ENCODE results near the gene PAM. TPM values are rescaled to one million over a fixed set of nuclear protein-coding genes. Genes with fewer than 3 reads are reported as not detected.

Gene PAM
- total RNA-seq, 1 experiment from 2014 or later: 142 TPM

GRCh38 chr5:102860035-102860434 is 104.9 kb downstream of the PAM start:
- Mint-ChIP-seq H3K9me3 (ENCODE audit: low read depth, unreplicated experiment) (peaks cover 2% of the 10 kb centered on the region), H3K27ac (ENCODE audit: unreplicated experiment) (no peak overlapping the region), H3K36me3 (ENCODE audit: insufficient read depth, unreplicated experiment) (peaks cover under 1% of the 10 kb centered on the region), H3K27me3 (ENCODE audit: unreplicated experiment) (no peaks in the 10 kb centered on the region), H3K4me1 (ENCODE audit: low read depth, unreplicated experiment) (peaks cover 2% of the 10 kb centered on the region), H3K4me3 (ENCODE audit: low read depth, unreplicated experiment) (no peak overlapping the region)
- intact Hi-C loops (cut with micrococcal nuclease; ENCODE audit: unreplicated experiment): loop anchor here (10.0 kb wide), 1 partner anchor 355 kb away; no protein-coding TSS in a partner anchor
- CTCF ChIA-PET: no interaction called here
- no peak for TF ChIP-seq CTCF (IDR thresholded peaks at IDR 0.05; ENCODE audit: unreplicated experiment)
- DNase-seq: no peak
- no TSS peak for BruUV-seq (replicated peaks)

DNA sequence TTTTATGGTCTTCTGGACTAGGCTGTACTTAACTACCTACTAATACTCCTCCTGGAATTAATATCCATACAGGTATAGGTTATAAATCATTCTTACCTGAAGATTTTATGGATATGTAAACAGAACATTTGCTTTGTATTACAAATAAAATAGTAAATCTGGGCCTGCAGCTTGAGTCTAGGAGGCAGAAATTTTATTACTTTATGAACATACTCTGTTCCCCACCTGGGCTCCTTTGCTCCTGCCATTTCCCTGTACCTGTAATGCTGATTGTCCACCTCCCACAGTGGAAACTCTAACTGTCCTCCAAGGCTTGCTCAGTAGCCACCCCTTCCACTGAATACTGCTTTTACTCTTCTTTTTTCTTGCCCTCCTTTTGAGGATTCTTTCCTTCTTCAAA is 108.0 kb downstream of the PAM start:
- no TSS peak for BruUV-seq (replicated peaks)
- Mint-ChIP-seq H3K36me3 (ENCODE audit: insufficient read depth, unreplicated experiment) (peaks cover 15% of the 10 kb centered on the region), H3K27ac (ENCODE audit: unreplicated experiment) (no peak overlapping the region), H3K9me3 (ENCODE audit: low read depth, unreplicated experiment) (no peaks in the 10 kb centered on the region), H3K27me3 (ENCODE audit: unreplicated experiment) (no peaks in the 10 kb centered on the region), H3K4me1 (ENCODE audit: low read depth, unreplicated experiment) (peaks cover 9% of the 10 kb centered on the region), H3K4me3 (ENCODE audit: low read depth, unreplicated experiment) (no peak overlapping the region)
- DNase-seq: no peak
- TF ChIP-seq CTCF (IDR thresholded peaks at IDR 0.05; ENCODE audit: unreplicated experiment): no peak
- CTCF ChIA-PET: interaction anchor here (0.6 kb wide), 1 partner anchor 1061 kb away, joined by 3 read pairs; no protein-coding TSS in a partner anchor
- intact Hi-C loops (cut with micrococcal nuclease; ENCODE audit: unreplicated experiment): loop anchor here (10.0 kb wide), 1 partner anchor 352 kb away; no protein-coding TSS in a partner anchor

GRCh38 chr5:102863764-102864560 is 108.9 kb downstream of the PAM start:
- Mint-ChIP-seq H3K27me3 (ENCODE audit: unreplicated experiment) (no peaks in the 10 kb centered on the region), H3K4me3 (ENCODE audit: low read depth, unreplicated experiment) (no peak overlapping the region), H3K9me3 (ENCODE audit: low read depth, unreplicated experiment) (no peaks in the 10 kb centered on the region), H3K36me3 (ENCODE audit: insufficient read depth, unreplicated experiment) (peaks cover 15% of the 10 kb centered on the region), H3K4me1 (ENCODE audit: low read depth, unreplicated experiment) (peaks cover 9% of the 10 kb centered on the region), H3K27ac (ENCODE audit: unreplicated experiment) (no peak overlapping the region)
- CTCF ChIA-PET: interaction anchor here (0.6 to 0.7 kb wide), 2 partner anchors 8 to 118 kb away, joined by 3 read pairs; no protein-coding TSS in a partner anchor
- no peak for DNase-seq
- intact Hi-C loops (cut with micrococcal nuclease; ENCODE audit: unreplicated experiment): loop anchor here (10.0 kb wide), 1 partner anchor 351 kb away; no protein-coding TSS in a partner anchor
- TF ChIP-seq CTCF (IDR thresholded peaks at IDR 0.05; ENCODE audit: unreplicated experiment): no peak
- BruUV-seq (replicated peaks): no TSS peak

- peak overlapping the region; percentile 69 for H3K4me3 Mint-ChIP-seq (ENCODE audit: low read depth, unreplicated experiment)
- CTCF ChIA-PET: interaction anchor here (1.5 kb wide), 1 partner anchor 184 kb away, joined by 6 read pairs; no protein-coding TSS in a partner anchor
- peaks cover 15% of the 10 kb centered on the region for H3K36me3 Mint-ChIP-seq (ENCODE audit: insufficient read depth, unreplicated experiment)
- intact Hi-C loops (cut with micrococcal nuclease; ENCODE audit: unreplicated experiment): loop anchor here (5.0 to 10.0 kb wide), 2 partner anchors 52 to 350 kb away; no protein-coding TSS in a partner anchor
- no peak for TF ChIP-seq CTCF (IDR thresholded peaks at IDR 0.05; ENCODE audit: unreplicated experiment)
- DNase-seq: no peak
- peak overlapping the region; percentile 73 for H3K27ac Mint-ChIP-seq (ENCODE audit: unreplicated experiment)
- no TSS peak for BruUV-seq (replicated peaks)
- H3K27me3 Mint-ChIP-seq (ENCODE audit: unreplicated experiment): no peaks in the 10 kb centered on the region
- no peaks in the 10 kb centered on the region for H3K9me3 Mint-ChIP-seq (ENCODE audit: low read depth, unreplicated experiment)
- peaks cover 9% of the 10 kb centered on the region for H3K4me1 Mint-ChIP-seq (ENCODE audit: low read depth, unreplicated experiment)
These were observed 110.0 kb downstream of the PAM start for GRCh38 chr5:102865171-102865509.
